GM12892 (cell line): ENCODE results near the gene NUCB1.
"Not testable (repeated sequence)": the region's sequence is repeated elsewhere in the genome, so short reads cannot be mapped to it uniquely, and the experiment has no call there.

Experiments used
- POLR2A ChIP-seq: IDR thresholded peaks from 2 replicates; pipeline ENCODE4 v1.6.1; 2011; ENCODE audit warnings: low read depth, low read length, control low read depth
- POLR2AphosphoS5 ChIP-seq: IDR thresholded peaks from 2 replicates; pipeline ENCODE4 v1.6.1; 2011; ENCODE audit warnings: low read depth, low read length, control low read depth
- TAF1 ChIP-seq: IDR thresholded peaks from 2 replicates; pipeline ENCODE4 v1.6.1; 2011; ENCODE audit warnings: low read depth, mild to moderate bottlenecking, control low read depth, low read length, borderline replicate concordance

DNA sequence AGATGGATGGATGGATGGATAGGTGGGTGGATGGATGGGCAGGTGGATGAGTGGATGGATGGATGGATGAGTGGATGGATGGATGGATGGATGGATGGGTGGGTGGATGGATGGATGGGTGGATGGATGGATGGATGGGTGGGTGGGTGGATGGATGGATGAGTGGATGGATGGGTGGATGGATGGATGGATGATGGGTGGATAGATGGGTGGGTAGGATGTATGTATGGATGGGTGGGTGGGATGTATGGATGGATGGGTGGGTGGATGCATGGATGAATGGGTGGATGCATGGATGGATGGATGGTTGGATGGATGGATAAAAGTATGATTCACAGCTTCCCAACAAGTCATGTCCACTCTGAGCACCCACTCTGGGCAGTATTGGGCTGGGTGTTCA lies 3.7 kb downstream of the NUCB1 start:
- TF ChIP-seq TAF1, POLR2A, POLR2AphosphoS5: not testable (repeated sequence)
